ENCODE data around the gene BTBD6. TPM values are rescaled to one million over a fixed set of nuclear protein-coding genes. Genes with fewer than 3 reads are reported as not detected.

BTBD6 gene
- total RNA-seq, 4 donors from 2014 or later = 56.1 to 72.5 (median 69.4) TPM

GRCh38 chr14:105256292-105256960 lies 8.1 kb downstream of the BTBD6 start:
- TF ChIP-seq POLR2AphosphoS5 (IDR thresholded peaks at IDR 0.05) (no peak), POLR2A (IDR thresholded peaks at IDR 0.05; ENCODE audit: low read depth) (no peak), CTCF (IDR thresholded peaks at IDR 0.05) (no peak), EP300 (IDR thresholded peaks at IDR 0.05) (no peak)
- H3K36me3 ChIP-seq = peaks cover 7 to 85% (median 44%) of the 10 kb centered on the region in 4 donors

GRCh38 chr14:105257464-105257863 lies 9.1 kb downstream of the BTBD6 start:
- WGBS = 92% methylated on average over 15 of the region's 15 CpGs
- Histone ChIP-seq H3K4me1 (peaks cover 0 to 12% (median 0%) of the 10 kb centered on the region in 4 donors), H3K36me3 (peaks cover 7 to 85% (median 39%) of the 10 kb centered on the region in 4 donors), H3K27ac (replicated peaks in 1 of 4) (no peak overlapping the region), H3K27me3 (no peaks in the 10 kb centered on the region), H3K4me3 (no peak overlapping the region), H3K9me3 (no peaks in the 10 kb centered on the region)
- no peak for TF ChIP-seq EP300 (IDR thresholded peaks at IDR 0.05)
- TF ChIP-seq CTCF (IDR thresholded peaks at IDR 0.05) = no peak
- TF ChIP-seq POLR2AphosphoS5 (IDR thresholded peaks at IDR 0.05) = no peak
- TF ChIP-seq POLR2A (IDR thresholded peaks at IDR 0.05; ENCODE audit: low read depth) = no peak
- no peak for DNase-seq (ENCODE audit: extremely low spot score)
- intact Hi-C loops (cut with DNase I) = no loop called here

More at GRCh38 chr14:105256292-105256960, 8.1 kb downstream of the BTBD6 start:
- H3K9me3 ChIP-seq = no peaks in the 10 kb centered on the region
- H3K4me1 ChIP-seq = peaks cover 0 to 12% (median 1%) of the 10 kb centered on the region in 4 donors
- no peak for DNase-seq (ENCODE audit: extremely low spot score)
- H3K27me3 ChIP-seq = no peaks in the 10 kb centered on the region
- 89% methylated on average over 14 of the region's 19 CpGs for WGBS
- H3K4me3 ChIP-seq = no peak overlapping the region
- H3K27ac ChIP-seq (replicated peaks in 1 of 4) = no peak overlapping the region
- intact Hi-C loops (cut with DNase I) = no loop called here

- Histone ChIP-seq H3K36me3 (peaks cover 7 to 81% (median 31%) of the 10 kb centered on the region in 4 donors), H3K27me3 (no peaks in the 10 kb centered on the region), H3K9me3 (no peaks in the 10 kb centered on the region), H3K4me3 (no peak overlapping the region), H3K27ac (replicated peaks in 1 of 4) (no peak overlapping the region), H3K4me1 (peaks cover 0 to 12% (median 0%) of the 10 kb centered on the region in 4 donors)
- no peak for DNase-seq (ENCODE audit: extremely low spot score)
- intact Hi-C loops (cut with DNase I) = no loop called here
- TF ChIP-seq POLR2AphosphoS5 (IDR thresholded peaks at IDR 0.05) = no peak
- no peak for TF ChIP-seq CTCF (IDR thresholded peaks at IDR 0.05)
- no peak for TF ChIP-seq POLR2A (IDR thresholded peaks at IDR 0.05; ENCODE audit: low read depth)
- TF ChIP-seq EP300 (IDR thresholded peaks at IDR 0.05) = no peak
- WGBS = 91% methylated on average over 7 of the region's 7 CpGs
Observed at GRCh38 chr14:105258846-105259245, 10.5 kb downstream of the BTBD6 start.

- H3K27me3 ChIP-seq = no peaks in the 10 kb centered on the region
- H3K4me1 ChIP-seq = no peaks in the 10 kb centered on the region
- no peaks in the 10 kb centered on the region for H3K9me3 ChIP-seq
- no peak for TF ChIP-seq POLR2AphosphoS5 (IDR thresholded peaks at IDR 0.05)
- H3K27ac ChIP-seq (replicated peaks in 1 of 4) = no peak overlapping the region
- H3K36me3 ChIP-seq = peaks cover 7 to 76% (median 31%) of the 10 kb centered on the region in 4 donors
- WGBS = 83% methylated on average over 12 of the region's 12 CpGs
- H3K4me3 ChIP-seq = no peak overlapping the region
- intact Hi-C loops (cut with DNase I) = no loop called here
- no peak for DNase-seq (ENCODE audit: extremely low spot score)
Observed at GRCh38 chr14:105260959-105261358, 12.6 kb downstream of the BTBD6 start.

- WGBS = 100% methylated on average over 4 of the region's 20 CpGs
- Histone ChIP-seq H3K4me3 (no peak overlapping the region), H3K4me1 (no peaks in the 10 kb centered on the region), H3K36me3 (peaks cover 0 to 74% (median 26%) of the 10 kb centered on the region in 4 donors), H3K27me3 (no peaks in the 10 kb centered on the region), H3K9me3 (no peaks in the 10 kb centered on the region), H3K27ac (replicated peaks in 1 of 4) (no peak overlapping the region)
- DNase-seq (ENCODE audit: extremely low spot score) = no peak
- TF ChIP-seq POLR2A (IDR thresholded peaks at IDR 0.05; ENCODE audit: low read depth) = no peak
- TF ChIP-seq EP300 (IDR thresholded peaks at IDR 0.05) = no peak
- no peak for TF ChIP-seq CTCF (IDR thresholded peaks at IDR 0.05)
- TF ChIP-seq POLR2AphosphoS5 (IDR thresholded peaks at IDR 0.05) = no peak
- intact Hi-C loops (cut with DNase I) = no loop called here
Observed at GRCh38 chr14:105261781-105262180, 13.4 kb downstream of the BTBD6 start.

Measured in esophagus muscularis mucosa (tissue), 4 donors.